WTC11 (cell line): ENCODE data around the gene C15orf39. TPM values are rescaled to one million over a fixed set of nuclear protein-coding genes. Genes with fewer than 3 reads are reported as not detected.

ENCODE experiments used
- AFF4 ChIP-seq: sonication (generic); formaldehyde crosslinking; IDR thresholded peaks from 2 replicates; pipeline ENCODE4 v1.8.1; 2023; ENCODE audit warnings: mild to moderate bottlenecking, missing genetic modification reagents, borderline replicate concordance
- ARID4B ChIP-seq: sonication (generic); formaldehyde crosslinking; IDR thresholded peaks from 2 replicates; pipeline ENCODE4 v1.8.0; 2023; ENCODE audit warnings: missing genetic modification reagents, mild to moderate bottlenecking, borderline replicate concordance
- ATF1 ChIP-seq: sonication (generic); formaldehyde crosslinking; IDR thresholded peaks from 2 replicates; pipeline ENCODE4 v1.8.1; 2023; ENCODE audit warnings: mild to moderate bottlenecking, moderate library complexity, missing genetic modification reagents
- ATF6 ChIP-seq: sonication (generic); formaldehyde crosslinking; IDR thresholded peaks from 2 replicates; pipeline ENCODE4 v1.8.1; 2023; ENCODE audit warnings: mild to moderate bottlenecking, missing genetic modification reagents
- FOXP1 ChIP-seq: sonication (generic); formaldehyde crosslinking; IDR thresholded peaks from 2 replicates; pipeline ENCODE4 v1.8.0; 2022; ENCODE audit warnings: missing genetic modification reagents, mild to moderate bottlenecking, moderate library complexity, borderline replicate concordance
- FOXP4 ChIP-seq: sonication (generic); formaldehyde crosslinking; IDR thresholded peaks from 2 replicates; pipeline ENCODE4 v1.8.0; 2022; ENCODE audit warnings: mild to moderate bottlenecking, missing genetic modification reagents
- IRF2 ChIP-seq: sonication (generic); formaldehyde crosslinking; IDR thresholded peaks from 2 replicates; pipeline ENCODE4 v1.8.0; 2022; ENCODE audit warnings: low read depth, missing genetic modification reagents, borderline replicate concordance
- JUN ChIP-seq: sonication (generic); formaldehyde crosslinking; IDR thresholded peaks from 2 replicates; pipeline ENCODE4 v1.8.0; 2023; ENCODE audit warnings: mild to moderate bottlenecking, missing genetic modification reagents
- OVOL2 ChIP-seq: fragments of 250-450 bp; sonication (Bioruptor Pico); IDR thresholded peaks from 2 replicates; pipeline ENCODE4 v1.9.0; 2021; ENCODE audit warnings: mild to moderate bottlenecking, borderline replicate concordance
- RORB ChIP-seq: fragments of 250-450 bp; sonication (Bioruptor Pico); IDR thresholded peaks from 2 replicates; pipeline ENCODE4 v1.9.0; 2021; ENCODE audit warnings: mild to moderate bottlenecking
- STAT6 ChIP-seq: sonication (generic); formaldehyde crosslinking; conservative IDR thresholded peaks from 2 replicates; pipeline ENCODE4 v1.8.1; 2023; ENCODE audit warnings: mild to moderate bottlenecking, low read depth, missing genetic modification reagents, moderate library complexity
- TEAD1 ChIP-seq: sonication (generic); formaldehyde crosslinking; IDR thresholded peaks from 2 replicates; pipeline ENCODE4 v1.8.0; 2022; ENCODE audit warnings: mild to moderate bottlenecking, missing genetic modification reagents
- ZNF232 ChIP-seq: sonication (generic); formaldehyde crosslinking; IDR thresholded peaks from 2 replicates; pipeline ENCODE4 v1.8.0; 2022; ENCODE audit warnings: mild to moderate bottlenecking, missing genetic modification reagents
- ZNF396 ChIP-seq: fragments of 250-450 bp; sonication (Bioruptor Pico); IDR thresholded peaks from 2 replicates; pipeline ENCODE4 v1.8.0; 2021; ENCODE audit warnings: mild to moderate bottlenecking, moderate library complexity, borderline replicate concordance
- ZNF423 ChIP-seq: fragments of 250-450 bp; sonication (Bioruptor Pico); IDR thresholded peaks from 2 replicates; pipeline ENCODE4 v2.1.2; 2022; ENCODE audit warnings: mild to moderate bottlenecking, moderate library complexity
- ZSCAN18 ChIP-seq: fragments of 250-450 bp; sonication (Bioruptor Pico); IDR thresholded peaks from 2 replicates; pipeline ENCODE4 v2.1.2; 2022; ENCODE audit warnings: mild to moderate bottlenecking, moderate library complexity
- total RNA-seq: library from RNA; stranded (reverse); gene quantifications from 3 replicates; pipeline ENCODE4 v1.2.3, GENCODE V29; 2021

C15orf39 gene
- total RNA-seq, 1 experiment from 2014 or later: 52.8 TPM

- TF ChIP-seq FOXP1 (CRISPR knock-in tag) (no peak), FOXP4 (no peak), STAT6 (CRISPR knock-in tag) (no peak), ZNF423 (CRISPR knock-in tag) (no peak), ZNF396 (CRISPR knock-in tag) (no peak), RORB (CRISPR knock-in tag) (no peak), OVOL2 (CRISPR knock-in tag) (no peak), ATF1 (CRISPR knock-in tag) (no peak), ZNF232 (no peak), ARID4B (CRISPR knock-in tag) (no peak), AFF4 (no peak), ATF6 (no peak), TEAD1 (CRISPR knock-in tag) (no peak), JUN (no peak), IRF2 (CRISPR knock-in tag) (no peak), ZSCAN18 (CRISPR knock-in tag) (no peak)
Measured at GRCh38 chr15:75235051-75235673, 33.5 kb downstream of the C15orf39 start (continued).
